K562 (cell line): ENCODE results near the gene EML5. TPM values are rescaled to one million over a fixed set of nuclear protein-coding genes. Genes with fewer than 3 reads are reported as not detected.
A peak's percentile ranks its signal among the peaks of the same experiment; 100 is the strongest.

ENCODE experiments used
- CTCF ChIP-seq, 3 experiments: IDR thresholded peaks in 2 of 3; conservative IDR thresholded peaks in 1 of 3; 2 replicates each; pipeline ENCODE4 v1.5.1; 2011 to 2012; ENCODE audit warnings: low read length in 3 of 3, mild to moderate bottlenecking in 3 of 3, control low read depth in 2 of 3, improper control_type of control experiment in 1 of 3, inconsistent platforms in 1 of 3, low read depth in 1 of 3, mixed read lengths in 1 of 3, moderate library complexity in 1 of 3; ENCODE audit not compliant: insufficient read depth in 2 of 3
- DEAF1 ChIP-seq: fragments of 450-650 bp; formaldehyde crosslinking; IDR thresholded peaks from 2 replicates; pipeline ENCODE4 v1.4.0; 2020; ENCODE audit warnings: mild to moderate bottlenecking, moderate library complexity
- EP400 ChIP-seq: fragments of 450-650 bp; IDR thresholded peaks from 2 replicates; pipeline ENCODE4 v1.6.1; 2017; ENCODE audit warnings: antibody characterized with exemption, mild to moderate bottlenecking, moderate library complexity
- FIP1L1 ChIP-seq: fragments of 200-400 bp; formaldehyde crosslinking; IDR thresholded peaks from 2 replicates; pipeline ENCODE4 v1.6.1; 2018; ENCODE audit warnings: mild to moderate bottlenecking, low read depth, low read length; ENCODE audit not compliant: poor library complexity, severe bottlenecking
- FOXP1 ChIP-seq: sonication (generic); formaldehyde crosslinking; IDR thresholded peaks from 2 replicates; pipeline ENCODE4 v1.8.0; 2022; ENCODE audit warnings: mild to moderate bottlenecking, missing genetic modification reagents
- MNT ChIP-seq, 2 experiments: fragments of 450-650 bp; conservative IDR thresholded peaks; 2 replicates each; pipeline ENCODE4 v1.6.1; 2017; ENCODE audit warnings: mild to moderate bottlenecking in 2 of 2, moderate library complexity in 2 of 2
- TAF15 ChIP-seq: fragments of 200-400 bp; formaldehyde crosslinking; IDR thresholded peaks from 2 replicates; pipeline ENCODE4 v1.6.1; 2017; ENCODE audit warnings: mild to moderate bottlenecking, low read depth, low read length, moderate library complexity
- TSHZ1 ChIP-seq: fragments of 250-450 bp; sonication (Bioruptor Pico); IDR thresholded peaks from 2 replicates; pipeline ENCODE4 v1.4.0; 2020; ENCODE audit warnings: mild to moderate bottlenecking, moderate library complexity
- ZNF584 ChIP-seq: fragments of 200-800 bp; sonication (Bioruptor generic); IDR thresholded peaks from 2 replicates; pipeline ENCODE4 v1.6.1; 2016; ENCODE audit warnings: low read depth, mild to moderate bottlenecking, missing genetic modification characterization, missing compliant biosample characterization
- polyA plus RNA-seq, 8 experiments: library from polyadenylated mRNA; depleted of rRNA in 4 of 8; stranded (reverse) in 5 of 8; unstranded in 3 of 8; fragments of >200 nt; fragmentation: Nextera tagmentation in 2 of 8; fragmentation: Illumina TruSeq in 1 of 8; extraction: Ambion mirVana in 2 of 8; extraction: Trizol in 1 of 8; gene quantifications; 2 replicates each; pipeline versions ENCODE4 v1.2.1 to v1.2.3, GENCODE V29; 2011 to 2014; ENCODE audit warnings: inconsistent platforms in 1 of 8, missing spikeins in 1 of 8
- total RNA-seq, 7 experiments: library from RNA; depleted of rRNA in 6 of 7; stranded (reverse); fragments of >200 nt in 6 of 7; fragmentation: Illumina TruSeq in 2 of 7; extraction: Trizol in 2 of 7; gene quantifications; 2 replicates each; pipeline versions ENCODE4 v1.2.1 to v1.2.3, GENCODE V29; 2011 to 2021; ENCODE audit warnings: low replicate concordance in 1 of 7

EML5 gene
- total and polyA plus RNA-seq, 9 of the 15 experiments (the other 6 are each of a cell fraction or from before 2014, with no cell fraction given) = 0.06 to 0.34 (median 0.22) TPM

- no peak for TF ChIP-seq TSHZ1
- TF ChIP-seq FOXP1 (CRISPR knock-in tag) = no peak
- peak; percentile 32; the same call in 1 of the 2 replicates for TF ChIP-seq EP400
- no peak for TF ChIP-seq CTCF (IDR thresholded peaks at IDR 0.05 in 2 of 3, conservative IDR thresholded peaks at IDR 0.05 in 1 of 3; ENCODE audit: insufficient read depth in 2 of 3, low read depth in 1 of 3, low read length in 3 of 3)
- no peak for TF ChIP-seq DEAF1 (CRISPR knock-in tag)
- no peak for TF ChIP-seq FIP1L1
- TF ChIP-seq MNT (conservative IDR thresholded peaks at IDR 0.05) = peak; percentile 49 to 75
- no peak for TF ChIP-seq ZNF584 (CRISPR knock-in tag)
- no peak for TF ChIP-seq TAF15
These were observed 31.7 kb upstream of the EML5 start, which contains the start of gene TTC8 (continued) for GRCh38 chr14:88824314-88825077.
